Sciatic nerve (tissue), 2 donors: ENCODE data around the gene SLC13A4. TPM values are rescaled to one million over a fixed set of nuclear protein-coding genes. Genes with fewer than 3 reads are reported as not detected.
"Not testable (repeated sequence)": the region's sequence is repeated elsewhere in the genome, so short reads cannot be mapped to it uniquely, and the experiment has no call there.

Experiments
- ATAC-seq: fragments of 200-7000 bp; cut with Tn5 transposase; one replicate; pipeline ENCODE4 v1.9.1; 2020; ENCODE audit warnings: mild to moderate bottlenecking, moderate library complexity
- DNase-seq: peaks from one replicate; pipeline ENCODE4 v3.0.0-alpha.2; 2020; ENCODE audit warnings: low spot score
- intact Hi-C: fragments of 100-400 bp; cut with DNase I; formaldehyde crosslinking; loops from one replicate; pipeline ENCODE4 v1.14.2; 2022
- total RNA-seq: library from RNA; stranded (reverse); fragmentation: NEBNext Ultra II Directional; extraction: Animal tissue kit (Norgen Biotek cat#: 25700); gene quantifications from one replicate; pipeline ENCODE4 v1.2.1, GENCODE V29; 2021
- donor health status: DM: no; HTN: no; CAD: no.
- donor health status: DM: no; HTN: no; CAD: no.

The SLC13A4 gene, protein sequence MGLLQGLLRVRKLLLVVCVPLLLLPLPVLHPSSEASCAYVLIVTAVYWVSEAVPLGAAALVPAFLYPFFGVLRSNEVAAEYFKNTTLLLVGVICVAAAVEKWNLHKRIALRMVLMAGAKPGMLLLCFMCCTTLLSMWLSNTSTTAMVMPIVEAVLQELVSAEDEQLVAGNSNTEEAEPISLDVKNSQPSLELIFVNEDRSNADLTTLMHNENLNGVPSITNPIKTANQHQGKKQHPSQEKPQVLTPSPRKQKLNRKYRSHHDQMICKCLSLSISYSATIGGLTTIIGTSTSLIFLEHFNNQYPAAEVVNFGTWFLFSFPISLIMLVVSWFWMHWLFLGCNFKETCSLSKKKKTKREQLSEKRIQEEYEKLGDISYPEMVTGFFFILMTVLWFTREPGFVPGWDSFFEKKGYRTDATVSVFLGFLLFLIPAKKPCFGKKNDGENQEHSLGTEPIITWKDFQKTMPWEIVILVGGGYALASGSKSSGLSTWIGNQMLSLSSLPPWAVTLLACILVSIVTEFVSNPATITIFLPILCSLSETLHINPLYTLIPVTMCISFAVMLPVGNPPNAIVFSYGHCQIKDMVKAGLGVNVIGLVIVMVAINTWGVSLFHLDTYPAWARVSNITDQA
- total RNA-seq, result 0.27 TPM

- ATAC-seq, result no peak
- intact Hi-C loops, result no loop called here
- no peak for DNase-seq
Observed at GRCh38 chr7:135728136-135728669, at the start of gene SLC13A4. TSS of gene SLC13A4 (minus strand) at chr7:135728186. CDS start at chr7:135727496, 690 bp downstream.

- DNase-seq, ATAC-seq, intact Hi-C loops: not testable (repeated sequence)
Observed at GRCh38 chr7:135775915-135776314, 47.9 kb upstream of the SLC13A4 start.

DNA sequence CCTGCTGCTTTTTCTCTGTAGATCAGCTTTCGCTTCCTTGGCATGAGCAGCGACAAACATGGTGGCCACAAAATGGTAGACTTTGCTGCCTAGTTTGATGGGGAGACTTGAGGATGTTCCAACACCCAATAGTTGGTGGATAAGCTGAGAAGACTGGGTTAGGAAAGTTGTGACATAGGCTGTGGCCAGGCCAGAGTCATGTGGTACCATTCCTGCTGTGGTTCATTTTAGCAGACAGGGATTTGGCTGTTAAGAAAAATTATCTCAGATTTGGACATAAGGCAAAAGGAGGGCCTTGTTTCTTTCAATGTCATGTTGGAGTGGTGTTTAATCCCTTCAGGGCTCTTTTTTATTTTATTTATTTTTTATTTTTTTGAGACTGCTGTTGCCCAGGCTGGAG lies 47.2 kb upstream of the SLC13A4 start:
- ATAC-seq (no peak), DNase-seq (no peak)
- intact Hi-C loops, result no loop called here

DNA sequence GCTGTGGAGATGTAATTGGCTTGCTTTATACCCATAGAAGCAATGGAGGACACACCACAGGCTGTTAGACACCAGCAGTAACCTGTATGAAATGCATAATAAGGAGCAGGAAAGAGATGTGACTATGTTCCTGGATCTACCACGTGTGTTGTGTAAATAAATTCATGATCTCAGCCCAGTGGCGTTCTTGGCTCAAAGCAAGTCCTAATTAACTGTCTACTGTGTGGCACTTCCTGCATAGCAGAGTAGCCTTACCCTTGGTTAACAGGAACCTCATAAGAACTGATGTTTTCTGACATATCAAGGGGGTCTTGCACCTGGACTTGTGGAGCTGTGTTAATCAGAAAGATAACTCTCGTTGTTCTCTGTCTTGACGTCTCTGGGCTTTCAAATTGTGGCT lies 46.3 kb upstream of the SLC13A4 start:
- DNase-seq (no peak), ATAC-seq (peak; percentile 30)
- intact Hi-C loops, result no loop called here

DNA sequence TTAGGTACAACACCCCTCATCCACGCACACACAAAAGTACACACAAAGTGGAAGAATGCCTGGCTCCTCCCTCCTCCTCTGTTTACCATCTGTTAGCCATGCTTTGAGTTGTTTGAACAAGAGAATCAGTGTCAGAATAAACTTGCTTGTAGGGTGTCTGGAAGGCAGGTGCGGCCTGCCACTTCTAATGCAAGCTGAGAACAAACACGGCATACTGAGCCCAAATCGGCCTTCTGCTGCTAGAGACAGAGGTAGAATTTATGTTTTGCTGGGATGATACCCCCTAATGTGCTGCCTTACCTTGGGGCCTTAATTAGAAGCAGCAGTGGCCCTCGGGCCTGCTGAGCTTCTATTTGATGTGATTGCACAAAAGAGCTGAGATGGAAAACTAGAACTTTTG lies 45.5 kb upstream of the SLC13A4 start:
- ATAC-seq, result no peak
- intact Hi-C loops, result no loop called here
- DNase-seq, result no peak

GRCh38 chr7:135772639-135773222 lies 44.7 kb upstream of the SLC13A4 start:
- no peak for ATAC-seq
- DNase-seq, result no peak
- intact Hi-C loops, result no loop called here

GRCh38 chr7:135771961-135772638 lies 44.1 kb upstream of the SLC13A4 start:
- DNase-seq (no peak), ATAC-seq (peak; percentile 51)
- intact Hi-C loops, result no loop called here

DNA sequence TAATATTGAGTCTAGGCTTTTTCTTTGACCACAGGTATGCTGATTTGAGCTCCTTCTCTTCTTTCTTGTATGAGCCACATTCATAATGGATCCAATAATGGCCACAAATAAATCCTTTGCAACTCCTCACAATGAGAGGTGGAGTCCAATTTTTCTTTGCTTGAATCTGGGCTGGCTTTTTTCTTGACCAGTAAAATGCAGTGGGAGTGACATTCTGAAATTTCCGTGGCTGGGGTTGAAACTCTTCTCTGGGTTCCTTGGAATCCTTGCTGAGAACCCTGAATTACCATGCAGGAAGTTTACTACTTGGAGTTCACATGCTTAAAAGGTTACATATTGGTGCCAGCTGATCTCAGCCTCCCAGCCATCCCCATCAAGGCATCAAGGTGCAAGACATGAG lies 43.1 kb upstream of the SLC13A4 start:
- ATAC-seq (no peak), DNase-seq (no peak)
- intact Hi-C loops, result no loop called here

DNA sequence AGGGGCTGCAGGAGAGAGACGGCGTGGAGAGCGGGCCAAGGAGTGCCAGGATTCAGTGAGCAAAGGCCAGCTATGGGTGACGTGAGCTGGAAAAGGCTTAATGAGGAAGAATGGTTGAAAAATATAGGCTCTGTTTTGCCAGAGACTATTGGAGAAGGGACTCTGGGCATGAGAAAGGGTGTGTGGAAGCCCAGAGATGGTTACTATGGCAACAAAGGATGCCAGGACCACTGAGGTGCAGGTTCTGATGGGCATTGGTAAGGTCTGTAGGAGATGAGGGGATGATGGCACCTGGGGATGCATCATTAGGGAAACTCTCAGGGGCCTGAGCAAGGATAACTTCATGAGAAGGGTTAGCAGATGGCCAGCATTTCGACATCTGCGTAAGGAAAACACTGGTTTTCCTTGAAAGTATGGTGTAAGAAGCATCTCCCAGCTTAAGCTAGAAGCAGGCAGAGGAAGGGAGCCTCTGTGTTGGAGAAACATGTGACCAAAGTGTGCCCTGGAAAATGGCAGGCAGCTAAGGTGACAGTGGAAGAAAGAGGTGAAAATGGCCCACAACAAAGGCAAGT lies 42.2 kb upstream of the SLC13A4 start:
- ATAC-seq (no peak), DNase-seq (no peak)
- intact Hi-C loops, result no loop called here

DNA sequence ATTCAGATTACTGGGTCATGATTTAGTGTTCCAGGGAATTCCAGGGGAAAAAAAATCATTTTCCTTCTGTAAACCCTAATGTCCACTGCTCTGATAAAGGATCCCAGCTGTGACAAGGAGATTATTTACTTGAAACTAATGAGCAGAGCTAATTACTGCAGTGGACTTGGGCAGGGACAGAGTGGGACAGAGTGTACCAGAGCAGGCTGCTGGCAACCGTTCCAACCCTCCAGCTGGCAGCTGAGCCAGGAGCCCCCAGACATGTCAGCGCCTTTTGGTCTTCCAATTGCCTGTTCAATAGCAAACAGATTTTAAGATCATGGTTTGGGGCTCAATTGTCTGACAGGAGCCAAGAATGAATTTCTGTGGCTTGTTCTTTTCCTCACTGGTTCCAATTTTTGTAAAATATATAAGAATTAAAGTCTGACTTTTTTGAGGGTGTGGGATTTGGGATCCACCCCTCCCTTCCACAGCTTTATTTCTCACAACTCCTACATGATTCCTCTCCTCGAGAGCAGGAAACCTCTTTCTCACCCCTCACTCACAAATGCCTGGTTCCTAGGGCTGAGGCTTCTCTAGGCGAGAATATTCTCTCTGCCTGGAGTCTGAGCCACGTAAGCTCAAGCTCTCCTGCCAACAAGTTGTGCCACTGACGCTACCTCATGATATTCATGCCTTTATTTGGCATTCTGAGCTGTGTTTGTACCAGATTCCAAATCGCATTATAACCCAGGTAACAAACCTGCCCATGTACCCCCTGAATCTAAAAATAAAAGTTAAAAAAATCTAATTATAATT lies 41.2 kb upstream of the SLC13A4 start:
- ATAC-seq (peak; percentile 38), DNase-seq (no peak)
- intact Hi-C loops, result no loop called here

GRCh38 chr7:135768467-135768866 lies 40.5 kb upstream of the SLC13A4 start:
- intact Hi-C loops, result no loop called here
- DNase-seq (no peak), ATAC-seq (no peak)

GRCh38 chr7:135768064-135768463 lies 40.1 kb upstream of the SLC13A4 start:
- intact Hi-C loops, result no loop called here
- DNase-seq (no peak), ATAC-seq (no peak)

GRCh38 chr7:135763261-135763660 lies 35.3 kb upstream of the SLC13A4 start:
- DNase-seq, result no peak
- intact Hi-C loops, result no loop called here
- no peak for ATAC-seq

DNA sequence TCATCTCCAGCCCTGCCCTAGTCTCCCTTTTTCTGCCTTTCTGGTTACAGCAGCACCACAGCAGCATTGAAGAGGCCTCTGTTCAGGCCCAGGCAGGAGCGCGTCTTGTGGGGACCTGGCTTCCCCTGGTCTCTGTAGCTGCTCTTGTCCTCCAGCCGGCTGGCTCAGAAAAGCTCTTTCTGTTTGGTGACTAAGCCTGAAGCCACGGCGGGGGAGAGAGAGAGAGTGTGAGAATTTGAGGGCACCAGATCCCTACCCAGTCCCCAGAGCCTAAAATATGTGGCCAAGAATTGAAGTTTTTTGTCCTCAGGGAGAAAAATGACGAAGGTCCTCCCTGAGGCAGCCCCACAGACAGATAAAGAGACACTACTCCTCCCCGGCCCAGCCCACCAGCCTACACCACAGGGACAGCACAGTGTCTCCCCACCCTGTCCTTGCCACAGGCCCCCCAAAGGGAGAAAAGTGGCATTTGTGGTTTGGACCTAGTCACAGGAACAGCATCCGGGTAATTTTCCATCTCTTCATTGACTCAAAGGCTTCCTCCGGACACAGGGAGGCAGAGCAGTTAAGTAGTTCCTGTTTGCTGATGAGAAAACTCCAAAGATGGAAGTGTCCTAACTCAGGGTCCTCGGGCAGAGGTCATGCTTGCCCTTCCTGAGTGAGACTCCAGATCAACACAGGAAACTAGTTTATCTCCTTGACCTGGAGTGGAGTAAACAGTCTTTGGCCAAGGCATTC lies 33.9 kb upstream of the SLC13A4 start:
- intact Hi-C loops, result no loop called here
- no peak for ATAC-seq
- DNase-seq, result no peak

GRCh38 chr7:135759532-135759931 lies 31.5 kb upstream of the SLC13A4 start:
- DNase-seq, result no peak
- no peak for ATAC-seq
- intact Hi-C loops, result no loop called here

DNA sequence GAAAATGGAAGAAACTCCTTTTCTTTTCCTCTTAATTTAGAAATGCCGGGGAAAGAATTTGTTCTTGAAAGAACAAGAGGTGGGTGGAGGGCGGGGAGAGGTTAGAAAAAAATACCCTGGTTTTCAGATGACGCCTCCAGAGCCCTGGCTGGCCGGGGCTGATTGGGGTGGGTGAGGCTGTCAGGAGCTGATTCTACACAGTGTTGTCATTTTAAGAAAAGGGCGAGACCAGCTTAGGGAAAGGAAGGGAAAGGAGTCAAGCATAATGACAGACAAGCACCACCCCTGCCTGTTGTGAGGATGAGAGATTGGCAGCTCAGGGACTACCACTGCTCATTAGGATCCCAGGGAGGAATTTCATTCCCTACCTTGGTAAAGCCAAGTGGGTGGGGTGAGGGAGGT lies 30.5 kb upstream of the SLC13A4 start:
- intact Hi-C loops, result no loop called here

GRCh38 chr7:135757719-135758411 lies 29.9 kb upstream of the SLC13A4 start:
- peak; percentile 84 for ATAC-seq
- DNase-seq, result no peak
- intact Hi-C loops, result no loop called here

More for the DNA sequence above, 30.5 kb upstream of the SLC13A4 start:
- peak; percentile 85 for ATAC-seq
- peak; percentile 65 for DNase-seq
